ENCODE data around the gene MAPK1IP1L.
"Not testable (repeated sequence)": the region's sequence is repeated elsewhere in the genome, so short reads cannot be mapped to it uniquely, and the experiment has no call there.

The MAPK1IP1L gene

DNA sequence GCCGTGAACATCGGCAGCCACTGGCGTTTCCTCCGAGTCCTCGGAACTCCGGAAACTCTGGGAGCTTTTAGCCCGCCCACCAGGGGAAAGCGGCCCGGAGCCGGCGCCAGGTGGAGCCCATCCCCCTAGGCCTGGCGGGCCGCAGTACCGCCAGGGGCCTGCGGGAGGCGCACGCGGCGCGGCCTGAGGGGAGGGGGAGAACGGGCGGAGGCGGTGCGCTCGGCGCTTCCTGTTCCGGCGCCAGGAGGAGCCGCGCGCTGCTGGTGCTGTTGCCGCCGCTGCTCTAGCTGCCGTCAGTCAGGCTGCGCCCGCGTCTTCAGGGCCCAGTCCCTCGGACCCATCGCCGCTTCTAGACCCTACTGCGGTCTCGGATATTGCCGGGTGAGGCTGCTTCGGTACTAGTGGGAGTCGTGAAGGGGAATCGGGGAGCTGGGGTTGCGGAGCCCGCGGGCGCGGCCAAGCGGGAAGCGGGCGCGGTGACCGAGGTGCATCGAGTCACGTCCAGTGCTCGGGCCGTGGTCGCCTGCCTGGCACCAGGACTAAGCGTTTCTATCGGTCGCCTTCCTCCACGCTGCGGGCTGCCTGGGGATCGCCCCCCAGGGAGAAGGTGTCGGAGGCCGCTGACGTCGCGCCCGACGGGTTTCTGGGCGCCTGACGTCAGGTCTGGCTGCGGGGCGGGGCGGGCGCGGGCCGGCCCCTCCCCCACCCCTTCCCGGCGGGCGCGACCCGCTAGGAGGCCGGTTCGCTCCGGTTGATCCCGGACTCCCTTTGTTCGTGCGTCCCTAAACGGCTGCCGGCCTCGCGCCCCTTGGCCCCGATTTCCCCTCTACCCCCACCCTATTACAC lies at the start of gene MAPK1IP1L:
MAPK1IP1L (plus strand) TSS at position 225 of the 846 bp plus-strand sequence. CDS start 10,037 bp downstream, outside the sequence.
- H3K9me3 ChIP-seq, result no peaks in the 10 kb centered on the region
- no peaks in the 10 kb centered on the region for H3K27me3 ChIP-seq
- no peak for TF ChIP-seq Cebpa-rat (IDR thresholded peaks at IDR 0.05)
- H3K36me3 ChIP-seq, result peaks cover 32% of the 10 kb centered on the region
- H3K27ac ChIP-seq, result peak within 1 kb of the TSS; percentile 99
- H3K4me1 ChIP-seq, result peaks cover 23% of the 10 kb centered on the region
- H3K9ac ChIP-seq, result peak within 1 kb of the TSS; percentile 99
- H4K20me1 ChIP-seq, result peaks cover 49% of the 10 kb centered on the region
- H3K4me2 ChIP-seq, result peak within 1 kb of the TSS; percentile 86
- H3K4me3 ChIP-seq, result peak within 1 kb of the TSS; percentile 96

DNA sequence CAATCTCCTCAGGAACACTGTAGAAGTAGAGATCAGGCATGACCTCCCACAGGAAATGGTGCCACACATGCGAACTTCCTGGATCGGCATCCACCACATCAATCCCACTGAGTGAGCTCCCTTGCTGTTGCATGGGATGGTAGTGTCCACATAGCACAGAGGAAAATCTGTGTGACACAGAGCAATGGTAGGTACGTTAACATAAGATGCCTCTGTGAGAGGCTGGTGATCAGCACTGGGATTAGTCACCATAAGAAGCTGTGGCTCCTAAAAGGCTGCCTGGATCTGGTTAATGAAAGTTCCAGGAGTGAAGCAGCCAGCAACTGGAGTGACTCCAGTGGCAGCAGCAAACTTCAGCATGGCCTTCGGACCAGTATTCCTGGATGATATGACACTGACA lies 46.4 kb upstream of the MAPK1IP1L start:
- TF ChIP-seq Cebpa-rat (IDR thresholded peaks at IDR 0.05), result no peak
- Histone ChIP-seq H4K20me1 (no peaks in the 10 kb centered on the region), H3K27ac (no peak overlapping the region), H3K4me2 (no peak overlapping the region), H3K4me1 (peaks cover 5% of the 10 kb centered on the region; the same call in 1 of the 2 replicates), H3K9me3 (no peaks in the 10 kb centered on the region), H3K27me3 (no peaks in the 10 kb centered on the region), H3K9ac (no peak overlapping the region), H3K4me3 (no peak overlapping the region), H3K36me3 (peaks cover 81% of the 10 kb centered on the region)

DNA sequence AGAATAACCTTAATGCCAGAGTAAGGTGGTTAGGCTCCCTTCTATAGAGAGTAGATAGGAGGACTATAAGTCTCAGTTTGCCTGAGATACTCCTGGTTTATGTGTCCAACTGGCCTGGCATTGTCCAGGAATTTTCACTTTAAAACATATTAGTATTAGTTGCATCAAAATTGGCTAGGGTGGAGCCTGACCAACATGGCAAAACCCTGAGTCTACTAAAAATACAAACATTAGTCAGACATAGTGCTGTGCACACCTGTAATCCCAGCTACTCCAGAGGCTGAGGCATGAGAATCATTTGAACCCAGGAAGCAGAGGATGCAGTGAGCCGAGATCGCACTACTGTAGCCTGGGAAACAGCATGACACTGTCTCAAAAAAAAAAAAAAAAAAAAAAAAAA lies 36.4 kb upstream of the MAPK1IP1L start:
- no peaks in the 10 kb centered on the region for H3K27me3 ChIP-seq
- H3K36me3 ChIP-seq, result peaks cover 71% of the 10 kb centered on the region
- no peaks in the 10 kb centered on the region for H3K9me3 ChIP-seq
- no peak overlapping the region for H3K4me2 ChIP-seq
- no peak overlapping the region for H3K4me3 ChIP-seq
- H3K27ac ChIP-seq, result no peak overlapping the region
- no peak overlapping the region for H3K9ac ChIP-seq
- no peak for TF ChIP-seq Cebpa-rat (IDR thresholded peaks at IDR 0.05)
- peaks cover 7% of the 10 kb centered on the region; the same call in 1 of the 2 replicates for H4K20me1 ChIP-seq
- no peaks in the 10 kb centered on the region for H3K4me1 ChIP-seq

DNA sequence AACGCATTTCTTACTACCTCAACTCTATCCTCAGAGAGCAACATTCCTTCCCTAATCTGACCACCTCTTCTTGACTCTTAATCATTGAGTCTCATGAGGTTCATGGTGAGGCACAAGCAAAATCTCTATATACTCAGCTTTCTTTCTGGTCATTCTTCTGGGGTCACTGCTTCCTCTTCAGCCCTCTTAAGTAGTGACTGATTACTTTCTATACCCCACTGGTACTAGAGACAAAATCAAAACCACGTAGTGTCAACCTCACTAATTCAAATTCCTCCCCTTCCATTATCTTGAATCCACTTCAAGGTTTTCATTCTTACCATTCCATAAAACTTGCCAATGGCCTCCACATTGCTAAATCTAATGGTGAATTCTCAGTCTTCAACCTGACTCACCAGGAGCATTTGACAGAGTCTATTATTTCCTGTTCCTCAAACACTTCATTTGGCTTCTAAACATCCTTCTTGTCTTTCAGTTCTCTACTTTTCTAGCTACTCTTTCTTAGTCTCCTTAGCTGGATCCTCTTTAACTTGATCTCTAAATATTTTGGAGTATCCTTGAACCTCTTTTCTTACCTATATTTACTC lies 31.4 kb upstream of the MAPK1IP1L start:
- no peak overlapping the region for H3K4me2 ChIP-seq
- peaks cover 74% of the 10 kb centered on the region for H3K36me3 ChIP-seq
- H3K27ac ChIP-seq, result no peak overlapping the region
- H3K4me3 ChIP-seq, result no peak overlapping the region
- H3K9ac ChIP-seq, result no peak overlapping the region
- peaks cover 7% of the 10 kb centered on the region; the same call in 1 of the 2 replicates for H4K20me1 ChIP-seq
- no peaks in the 10 kb centered on the region for H3K27me3 ChIP-seq
- H3K4me1 ChIP-seq, result no peaks in the 10 kb centered on the region
- no peaks in the 10 kb centered on the region for H3K9me3 ChIP-seq
- TF ChIP-seq Cebpa-rat (IDR thresholded peaks at IDR 0.05), result no peak

DNA sequence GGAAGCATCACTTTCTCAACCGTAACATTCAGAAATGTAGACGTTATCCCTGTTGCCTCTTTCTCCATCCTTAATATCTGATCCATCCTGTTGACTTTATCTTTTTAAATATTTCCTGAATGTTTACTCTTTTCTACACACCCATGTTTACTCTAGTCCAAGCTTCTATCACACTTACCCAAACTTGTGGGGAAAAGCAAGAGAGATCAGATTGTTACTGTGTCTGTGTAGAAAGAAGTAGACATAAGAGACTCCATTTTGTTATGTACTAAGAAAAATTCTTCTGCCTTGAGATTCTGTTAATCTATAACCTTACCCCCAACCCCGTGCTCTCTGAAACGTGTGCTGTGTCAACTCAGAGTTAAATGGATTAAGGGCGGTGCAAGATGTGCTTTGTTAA lies 27.1 kb upstream of the MAPK1IP1L start:
- not testable (repeated sequence) for H3K9me3 ChIP-seq, H3K27ac ChIP-seq, H3K9ac ChIP-seq, H3K27me3 ChIP-seq, H3K4me2 ChIP-seq, H3K4me3 ChIP-seq
- H3K4me1 ChIP-seq, result peaks cover 23% of the 10 kb centered on the region
- H3K36me3 ChIP-seq, result peaks cover 45% of the 10 kb centered on the region
- H4K20me1 ChIP-seq, result peaks cover 20% of the 10 kb centered on the region

DNA sequence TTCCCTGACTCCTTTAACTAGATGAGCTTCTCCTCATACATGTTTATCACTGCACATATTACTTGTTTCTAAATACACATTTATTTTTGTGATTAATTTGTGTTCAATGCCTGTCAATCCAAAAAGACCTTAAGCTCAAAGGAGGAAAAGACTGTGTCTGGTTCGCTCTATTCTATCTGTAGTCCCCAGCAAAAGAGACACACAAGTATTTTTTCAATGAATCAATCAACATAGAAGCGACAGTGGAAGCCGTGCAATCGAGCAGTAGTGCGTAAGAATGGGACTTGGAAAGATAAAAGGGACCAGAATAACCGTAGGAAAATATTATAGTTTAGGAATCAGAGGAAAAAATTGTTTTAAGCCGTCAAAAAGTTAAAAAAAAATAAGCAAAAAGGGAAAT lies 25.5 kb upstream of the MAPK1IP1L start:
- Histone ChIP-seq H3K4me2 (peak overlapping the region; percentile 84), H3K27me3 (no peaks in the 10 kb centered on the region), H4K20me1 (peaks cover 29% of the 10 kb centered on the region), H3K4me1 (peaks cover 39% of the 10 kb centered on the region), H3K27ac (peak overlapping the region; percentile 91), H3K9ac (peak overlapping the region; percentile 87), H3K9me3 (no peaks in the 10 kb centered on the region), H3K4me3 (peak overlapping the region; percentile 80), H3K36me3 (peaks cover 30% of the 10 kb centered on the region)
- TF ChIP-seq Cebpa-rat (IDR thresholded peaks at IDR 0.05), result no peak

DNA sequence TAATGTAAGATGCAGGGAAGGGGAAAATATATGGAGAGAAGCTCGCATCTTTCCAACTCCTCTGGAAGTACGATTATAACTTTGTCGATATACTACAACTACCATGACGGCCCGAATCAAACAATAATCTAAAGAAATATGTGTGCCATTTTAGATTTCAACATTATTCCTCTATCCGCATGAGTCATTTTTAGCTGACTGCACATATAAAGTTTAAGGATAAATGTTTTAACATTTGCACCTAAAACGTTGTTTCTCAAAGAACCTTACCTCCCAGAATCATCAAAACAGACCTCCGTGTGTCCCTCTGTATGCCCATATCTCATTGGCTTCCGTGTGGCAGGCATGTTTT lies 25.0 kb upstream of the MAPK1IP1L start:
- Histone ChIP-seq H3K9ac (peak overlapping the region; percentile 87), H3K36me3 (peaks cover 25% of the 10 kb centered on the region), H3K4me1 (peaks cover 44% of the 10 kb centered on the region), H3K27me3 (no peaks in the 10 kb centered on the region), H3K9me3 (no peaks in the 10 kb centered on the region), H3K4me2 (peak overlapping the region; percentile 84), H3K4me3 (peak overlapping the region; percentile 80), H3K27ac (peak overlapping the region; percentile 91), H4K20me1 (peaks cover 34% of the 10 kb centered on the region)
- TF ChIP-seq Cebpa-rat (IDR thresholded peaks at IDR 0.05), result no peak

DNA sequence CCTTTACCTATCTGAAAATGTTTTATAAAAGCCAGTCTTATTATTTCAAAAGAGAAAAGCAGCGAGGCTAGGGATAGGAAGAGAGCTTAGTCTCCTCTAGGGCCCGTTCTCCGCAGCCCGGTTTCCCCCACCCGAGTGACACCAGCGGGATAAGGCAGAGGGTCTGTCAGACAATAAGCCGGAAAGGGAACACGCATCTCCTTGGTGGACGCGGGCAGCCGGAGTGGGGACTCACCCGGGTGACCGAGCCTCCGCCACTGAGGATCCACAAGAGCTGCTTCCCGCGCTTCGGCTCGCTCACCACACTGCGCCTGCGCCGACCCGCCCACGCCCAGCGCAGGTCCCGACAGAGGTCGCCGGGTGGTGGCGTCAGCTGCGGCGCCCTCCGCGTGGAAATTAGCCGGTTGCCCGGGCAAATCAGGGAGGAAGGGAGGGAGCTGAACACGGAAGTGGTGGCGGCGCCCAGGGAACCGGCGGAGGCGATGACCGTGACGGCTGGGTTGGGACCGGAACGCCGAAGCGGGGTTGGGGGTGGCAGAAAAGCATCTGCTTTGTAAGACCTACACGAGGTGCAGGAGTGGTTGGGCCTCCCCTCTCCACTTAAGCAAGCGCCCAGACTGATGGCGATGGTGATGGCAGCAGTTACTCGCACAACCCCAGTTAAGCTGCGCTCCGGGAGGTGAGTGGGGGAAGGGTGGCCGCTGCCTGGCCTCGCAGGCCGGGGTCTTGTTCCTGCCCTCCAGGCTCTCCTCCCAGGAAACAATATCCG lies 24.5 kb upstream of the MAPK1IP1L start, which contains the start of the genes SOCS4 and WDHD1:
SOCS4 (plus strand) TSS at position 444 of the 769 bp plus-strand sequence. CDS start 15,806 bp downstream, outside the sequence.
WDHD1 (minus strand) TSS at position 307 of the 769 bp plus-strand sequence. CDS start 312 bp downstream, outside the sequence.
- Histone ChIP-seq H3K27me3 (no peaks in the 10 kb centered on the region), H3K4me1 (peaks cover 48% of the 10 kb centered on the region), H3K4me3 (peak within 1 kb of the TSS; percentile 80), H3K36me3 (peaks cover 20% of the 10 kb centered on the region), H4K20me1 (peaks cover 39% of the 10 kb centered on the region), H3K9ac (peak within 1 kb of the TSS; percentile 87), H3K27ac (peak within 1 kb of the TSS; percentile 91), H3K9me3 (no peaks in the 10 kb centered on the region), H3K4me2 (peak within 1 kb of the TSS; percentile 91)
- no peak for TF ChIP-seq Cebpa-rat (IDR thresholded peaks at IDR 0.05)

DNA sequence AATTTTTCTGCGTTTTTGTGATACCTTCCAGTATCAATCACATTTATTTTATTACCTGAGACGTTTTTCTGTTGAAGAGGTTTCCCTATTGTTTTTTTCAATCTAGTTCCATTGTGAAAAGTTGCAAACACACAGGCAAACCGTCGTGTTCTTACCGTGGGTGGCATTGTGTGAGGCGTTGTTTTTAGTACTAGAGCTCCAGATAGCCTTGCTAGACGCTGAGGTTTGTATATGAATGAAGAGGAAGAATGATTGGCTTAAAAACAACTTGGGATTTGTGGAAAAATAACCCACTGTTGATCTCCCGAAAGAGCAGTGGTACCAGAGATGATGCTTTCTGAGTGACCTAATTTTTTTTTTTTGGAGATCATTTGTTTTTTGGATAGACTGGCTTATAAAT lies 23.4 kb upstream of the MAPK1IP1L start:
- TF ChIP-seq Cebpa-rat (IDR thresholded peaks at IDR 0.05), result no peak
- H3K4me2 ChIP-seq, result peak overlapping the region; percentile 91
- peaks cover 48% of the 10 kb centered on the region for H3K4me1 ChIP-seq
- peaks cover 47% of the 10 kb centered on the region for H4K20me1 ChIP-seq
- H3K36me3 ChIP-seq, result peaks cover 18% of the 10 kb centered on the region
- peak overlapping the region; percentile 80 for H3K4me3 ChIP-seq
- no peaks in the 10 kb centered on the region for H3K27me3 ChIP-seq
- H3K27ac ChIP-seq, result peak overlapping the region; percentile 91
- H3K9me3 ChIP-seq, result no peaks in the 10 kb centered on the region
- peak overlapping the region; percentile 87 for H3K9ac ChIP-seq
